Measurements from ENCODE around the gene DUSP6.

The DUSP6 gene

DNA sequence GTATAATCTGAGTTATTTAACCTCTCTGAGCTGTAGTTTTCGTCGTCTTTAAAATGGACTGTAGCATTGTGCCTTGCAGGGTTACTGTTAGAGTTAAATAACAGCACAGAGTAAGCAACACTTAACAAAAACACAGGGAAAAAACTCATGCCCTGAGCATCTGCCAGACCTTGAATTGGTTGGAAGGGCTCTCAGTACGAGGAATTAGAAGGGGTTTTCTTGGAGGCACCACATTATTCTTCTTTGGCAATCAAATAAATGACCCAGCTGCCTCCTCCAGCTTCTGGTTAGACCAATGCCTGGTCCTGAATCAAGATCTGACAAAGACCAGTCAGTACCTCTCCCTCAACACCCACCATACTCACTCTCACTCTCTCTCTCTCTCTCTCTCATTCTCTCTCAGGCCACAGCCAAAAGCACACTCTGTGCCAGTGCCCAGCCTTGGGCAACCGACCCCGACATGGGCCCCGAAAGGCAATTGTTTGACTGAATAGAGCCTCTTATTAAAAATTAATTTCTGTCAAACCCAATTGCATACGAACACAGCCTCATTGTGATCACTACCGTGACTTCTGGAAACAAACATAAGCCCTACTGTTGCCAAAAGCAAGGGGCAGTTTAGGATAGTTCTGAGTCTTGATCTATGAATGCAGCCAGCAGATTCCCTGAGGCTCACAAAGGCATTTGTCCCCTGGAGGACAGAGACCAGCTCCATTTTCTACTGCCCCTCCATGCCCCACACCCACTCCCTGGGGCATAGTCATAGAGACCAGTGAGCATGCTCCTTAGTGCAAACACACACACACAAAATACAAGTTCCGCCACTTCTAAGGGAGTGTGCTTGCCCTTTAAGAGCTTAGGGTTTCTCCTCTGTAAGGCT, 23.9 kb downstream of the DUSP6 start:
- TF ChIP-seq, protein P1, sequence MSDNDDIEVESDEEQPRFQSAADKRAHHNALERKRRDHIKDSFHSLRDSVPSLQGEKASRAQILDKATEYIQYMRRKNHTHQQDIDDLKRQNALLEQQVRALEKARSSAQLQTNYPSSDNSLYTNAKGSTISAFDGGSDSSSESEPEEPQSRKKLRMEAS (IDR thresholded peaks at IDR 0.05; ENCODE audit: low read depth, low read length) = no peak
- no peak for TF ChIP-seq POLR2A (IDR thresholded peaks at IDR 0.05; ENCODE audit: extremely low read depth, insufficient read length)
- no peak for DNase-seq (ENCODE audit: low read depth)
- no peak overlapping the region for H3K4me3 ChIP-seq (ENCODE audit: low read depth, low read length)

- TF ChIP-seq CTCF (IDR thresholded peaks at IDR 0.05; ENCODE audit: low read depth, low read length) (no peak), MYC (IDR thresholded peaks at IDR 0.05; ENCODE audit: low read depth, low read length) (no peak)
- no peak overlapping the region for H3K4me3 ChIP-seq (ENCODE audit: low read depth, low read length)
- DNase-seq (ENCODE audit: low read depth) = no peak
Observed at GRCh38 chr12:89327486-89328094, 24.7 kb downstream of the DUSP6 start.

- no peak overlapping the region for H3K4me3 ChIP-seq (ENCODE audit: low read depth, low read length)
- TF ChIP-seq MYC (IDR thresholded peaks at IDR 0.05; ENCODE audit: low read depth, low read length) (no peak), CTCF (IDR thresholded peaks at IDR 0.05; ENCODE audit: low read depth, low read length) (no peak), POLR2A (IDR thresholded peaks at IDR 0.05; ENCODE audit: extremely low read depth, insufficient read length) (no peak)
- TF ChIP-seq, protein P1 (IDR thresholded peaks at IDR 0.05; ENCODE audit: low read depth, low read length) = no peak
- no peak for DNase-seq (ENCODE audit: low read depth)
Observed at GRCh38 chr12:89326239-89327040, 25.9 kb downstream of the DUSP6 start.

- TF ChIP-seq MYC (IDR thresholded peaks at IDR 0.05; ENCODE audit: low read depth, low read length) = no peak
- no peak for TF ChIP-seq CTCF (IDR thresholded peaks at IDR 0.05; ENCODE audit: low read depth, low read length)
- TF ChIP-seq, protein P1 (IDR thresholded peaks at IDR 0.05; ENCODE audit: low read depth, low read length) = no peak
- no peak for TF ChIP-seq POLR2A (IDR thresholded peaks at IDR 0.05; ENCODE audit: extremely low read depth, insufficient read length)
- no peak for DNase-seq (ENCODE audit: low read depth)
- H3K4me3 ChIP-seq (ENCODE audit: low read depth, low read length) = no peak overlapping the region
Observed at GRCh38 chr12:89325495-89325894, 26.8 kb downstream of the DUSP6 start.

DNA sequence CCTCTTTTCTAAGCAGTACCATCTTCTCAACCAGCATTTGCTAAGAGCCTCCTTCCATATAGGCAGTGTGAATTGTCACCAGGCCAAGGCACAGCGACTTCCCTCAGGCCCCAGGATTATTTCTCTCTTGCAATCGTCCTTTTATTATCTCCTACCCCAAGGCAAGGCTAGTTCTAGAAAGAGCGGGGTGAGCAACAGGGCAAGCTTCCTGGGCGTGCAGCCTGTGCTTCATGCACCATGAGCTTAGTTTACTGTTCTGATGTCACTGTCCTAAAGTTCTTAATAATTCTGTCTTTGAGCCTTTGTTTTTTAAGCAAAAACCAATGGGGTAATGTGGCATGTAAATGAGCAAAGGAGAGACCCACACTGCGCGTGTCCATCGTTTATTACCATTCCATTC, 27.9 kb downstream of the DUSP6 start:
- TF ChIP-seq POLR2A (IDR thresholded peaks at IDR 0.05; ENCODE audit: extremely low read depth, insufficient read length) (no peak), CTCF (IDR thresholded peaks at IDR 0.05; ENCODE audit: low read depth, low read length) (no peak), MYC (IDR thresholded peaks at IDR 0.05; ENCODE audit: low read depth, low read length) (no peak)
- TF ChIP-seq, protein P1 (IDR thresholded peaks at IDR 0.05; ENCODE audit: low read depth, low read length) = no peak
- no peak for DNase-seq (ENCODE audit: low read depth)
- no peak overlapping the region for H3K4me3 ChIP-seq (ENCODE audit: low read depth, low read length)

Data from NB4 (cell line).